Mesenchymal stem cell (in vitro differentiated cells and primary cell): ENCODE measurements around the gene NSL1.

Source experiments
- DNase-seq: peaks from one replicate; pipeline ENCODE4 v3.0.0-alpha.2; 2013
- H2AFZ ChIP-seq: one replicate; pipeline ENCODE4 v1.6.1; 2013; ENCODE audit warnings: low read depth, mild to moderate bottlenecking, control low read depth, inconsistent platforms, low read length, moderate library complexity
- H2AK5ac ChIP-seq: 2 replicates; pipeline ENCODE4 v1.6.1; 2013; ENCODE audit warnings: low read length, moderate library complexity, mild to moderate bottlenecking, inconsistent platforms; ENCODE audit not compliant: severe bottlenecking
- H2BK120ac ChIP-seq: one replicate; pipeline ENCODE4 v1.6.1; 2013; ENCODE audit warnings: low read depth, mild to moderate bottlenecking, inconsistent platforms, low read length, moderate library complexity
- H2BK12ac ChIP-seq, 2 experiments: one replicate each; pipeline ENCODE4 v1.6.1; 2013; ENCODE audit warnings: inconsistent platforms in 2 of 2, low read length in 2 of 2, mild to moderate bottlenecking in 2 of 2, moderate library complexity in 2 of 2, control low read depth in 1 of 2
- H2BK15ac ChIP-seq: one replicate; pipeline ENCODE4 v1.6.1; 2013; ENCODE audit warnings: mild to moderate bottlenecking, low read depth, inconsistent platforms; ENCODE audit not compliant: poor library complexity, severe bottlenecking
- H2BK5ac ChIP-seq: 2 replicates; pipeline ENCODE4 v1.6.1; 2013; ENCODE audit warnings: low read depth, mild to moderate bottlenecking, low read length, control low read depth, inconsistent platforms; ENCODE audit not compliant: poor library complexity, severe bottlenecking
- H3K14ac ChIP-seq, 2 experiments: one replicate each; pipeline ENCODE4 v1.6.1; 2013; ENCODE audit warnings: inconsistent platforms in 2 of 2, low read length in 2 of 2, control low read depth in 1 of 2, mild to moderate bottlenecking in 1 of 2, moderate library complexity in 1 of 2
- H3K18ac ChIP-seq, 2 experiments: one replicate each; pipeline ENCODE4 v1.6.1; 2013; ENCODE audit warnings: inconsistent platforms in 2 of 2, low read length in 2 of 2, control low read depth in 1 of 2, low read depth in 1 of 2, mild to moderate bottlenecking in 1 of 2
- H3K23ac ChIP-seq, 2 experiments: one replicate each; pipeline ENCODE4 v1.6.1; 2013; ENCODE audit warnings: inconsistent platforms in 2 of 2, low read length in 2 of 2, mild to moderate bottlenecking in 2 of 2, moderate library complexity in 2 of 2, control low read depth in 1 of 2
- H3K27ac ChIP-seq: 2 replicates; pipeline ENCODE4 v1.5.1; 2013; ENCODE audit warnings: mild to moderate bottlenecking, moderate library complexity, low read length, control low read depth, inconsistent platforms; ENCODE audit not compliant: poor library complexity, severe bottlenecking
- H3K27me3 ChIP-seq, 2 experiments: 2 replicates each; pipeline versions ENCODE4 v1.6.1 to v1.7.0; 2013; ENCODE audit warnings: low read length in 2 of 2, mild to moderate bottlenecking in 2 of 2, moderate library complexity in 2 of 2, control low read depth in 1 of 2, inconsistent platforms in 1 of 2; ENCODE audit not compliant: control insufficient read depth in 1 of 2, insufficient read depth in 1 of 2
- H3K36me3 ChIP-seq, 2 experiments: 2 replicates each; pipeline versions ENCODE4 v1.6.1 to v1.7.0; 2013; ENCODE audit warnings: low read length in 2 of 2, control low read depth in 1 of 2, inconsistent platforms in 1 of 2, low read depth in 1 of 2, mild to moderate bottlenecking in 1 of 2; ENCODE audit not compliant: insufficient read depth in 2 of 2, control insufficient read depth in 1 of 2
- H3K4ac ChIP-seq, 2 experiments: one replicate each; pipeline ENCODE4 v1.6.1; 2013; ENCODE audit warnings: inconsistent platforms in 2 of 2, low read length in 2 of 2, mild to moderate bottlenecking in 2 of 2, moderate library complexity in 2 of 2, control low read depth in 1 of 2, low read depth in 1 of 2
- H3K4me1 ChIP-seq: 2 replicates; pipeline ENCODE4 v1.6.1; 2013; ENCODE audit warnings: low read depth, low read length, control low read depth; ENCODE audit not compliant: control insufficient read depth, insufficient read depth
- H3K4me2 ChIP-seq: 2 replicates; pipeline ENCODE4 v1.6.1; 2013; ENCODE audit warnings: low read length, mild to moderate bottlenecking, inconsistent platforms; ENCODE audit not compliant: poor library complexity, severe bottlenecking
- H3K4me3 ChIP-seq, 2 experiments: 2 replicates each; pipeline versions ENCODE4 v1.5.1 to v1.7.0; 2013; ENCODE audit warnings: low read length in 2 of 2, mild to moderate bottlenecking in 2 of 2, control low read depth in 1 of 2, low read depth in 1 of 2; ENCODE audit not compliant: insufficient read depth in 1 of 2
- H3K79me1 ChIP-seq: replicated peaks from 2 replicates; pipeline ENCODE4 v1.6.1; 2013; ENCODE audit warnings: mild to moderate bottlenecking, control low read depth, low read length, inconsistent platforms; ENCODE audit not compliant: poor library complexity, severe bottlenecking
- H3K9ac ChIP-seq: 2 replicates; pipeline ENCODE4 v1.7.0; 2013; ENCODE audit warnings: mild to moderate bottlenecking, low read length, moderate library complexity
- H3K9me3 ChIP-seq: 2 replicates; pipeline ENCODE4 v1.7.0; 2013; ENCODE audit warnings: mild to moderate bottlenecking, low read length; ENCODE audit not compliant: control insufficient read depth
- H4K8ac ChIP-seq: one replicate; pipeline ENCODE4 v1.6.1; 2013; ENCODE audit warnings: inconsistent platforms, mild to moderate bottlenecking, low read length, moderate library complexity
- H4K91ac ChIP-seq: one replicate; pipeline ENCODE4 v1.6.1; 2013; ENCODE audit warnings: mild to moderate bottlenecking, low read length, inconsistent platforms
- WGBS: methylation state at CpG from one replicate; pipeline ENCODE4 v1.1.7; 2013; ENCODE audit warnings: mixed read lengths; 5-methylcytosine and 5-hydroxymethylcytosine counted together

Gene NSL1

GRCh38 chr1:212792396-212792908, 875 bp upstream of the NSL1 start:
- H3K23ac ChIP-seq = no peak overlapping the region
- H2BK12ac ChIP-seq = no peak overlapping the region
- peak overlapping the region; percentile 20 to 82 for H3K4ac ChIP-seq
- DNase-seq = no peak
- peak overlapping the region; percentile 76 for H2AFZ ChIP-seq
- peak overlapping the region; percentile 80 for H3K27ac ChIP-seq
- H3K36me3 ChIP-seq = peaks cover 0 to 22% of the 10 kb centered on the region in 2 experiments
- peaks cover 2% of the 10 kb centered on the region for H3K4me1 ChIP-seq
- peak overlapping the region; percentile 94 for H3K4me2 ChIP-seq
- no peak overlapping the region for H3K14ac ChIP-seq
- peak overlapping the region; percentile 91 to 100 for H3K4me3 ChIP-seq
- peaks cover 17% of the 10 kb centered on the region for H3K79me1 ChIP-seq
- WGBS = 24% methylated on average over 12 of the region's 16 CpGs
- H3K18ac ChIP-seq = peak overlapping the region in 1 of 2 experiments; percentile 57
- no peak overlapping the region for H4K91ac ChIP-seq
- H2BK120ac ChIP-seq = no peak overlapping the region
- no peak overlapping the region for H2AK5ac ChIP-seq
- H4K8ac ChIP-seq = no peak overlapping the region
- H3K27me3 ChIP-seq = no peaks in the 10 kb centered on the region
- no peak overlapping the region for H2BK5ac ChIP-seq
- H2BK15ac ChIP-seq = no peak overlapping the region
- H3K9ac ChIP-seq = peak overlapping the region; percentile 100
- no peaks in the 10 kb centered on the region for H3K9me3 ChIP-seq

- no peak overlapping the region for H2BK15ac ChIP-seq
- peaks cover 2% of the 10 kb centered on the region for H3K4me1 ChIP-seq
- peak overlapping the region; percentile 59 for H4K8ac ChIP-seq
- 0% methylated on average over 22 of the region's 22 CpGs for WGBS
- H3K14ac ChIP-seq = no peak overlapping the region
- no peak overlapping the region for H2BK12ac ChIP-seq
- H3K4me2 ChIP-seq = peak overlapping the region; percentile 57
- H3K18ac ChIP-seq = peak overlapping the region in 1 of 2 experiments; percentile 76
- H3K36me3 ChIP-seq = peaks cover 5 to 18% of the 10 kb centered on the region in 2 experiments
- no peak overlapping the region for H2BK120ac ChIP-seq
- peak overlapping the region; percentile 28 for H3K27ac ChIP-seq
- peak overlapping the region; percentile 95 for H2AFZ ChIP-seq
- no peak overlapping the region for H3K23ac ChIP-seq
- H2AK5ac ChIP-seq = no peak overlapping the region
- peak overlapping the region; percentile 91 to 100 for H3K4me3 ChIP-seq
- H3K79me1 ChIP-seq = peaks cover 18% of the 10 kb centered on the region
- peak overlapping the region; percentile 100 for H3K9ac ChIP-seq
- H2BK5ac ChIP-seq = no peak overlapping the region
- H3K27me3 ChIP-seq = no peaks in the 10 kb centered on the region
- no peaks in the 10 kb centered on the region for H3K9me3 ChIP-seq
- H4K91ac ChIP-seq = no peak overlapping the region
- H3K4ac ChIP-seq = peak overlapping the region in 1 of 2 experiments; percentile 86
- peak; percentile 87 for DNase-seq
These were observed 309 bp downstream of the NSL1 start for GRCh38 chr1:212791261-212791675.

- H3K9me3 ChIP-seq = no peaks in the 10 kb centered on the region
- H3K79me1 ChIP-seq = peaks cover 7% of the 10 kb centered on the region
- H4K91ac ChIP-seq = no peak overlapping the region
- H2BK15ac ChIP-seq = no peak overlapping the region
- no peak for DNase-seq
- H3K23ac ChIP-seq = no peak overlapping the region
- H3K4me2 ChIP-seq = no peak overlapping the region
- H2BK5ac ChIP-seq = no peak overlapping the region
- H2AK5ac ChIP-seq = no peak overlapping the region
- H3K36me3 ChIP-seq = peaks cover 5 to 55% of the 10 kb centered on the region in 2 experiments
- no peak overlapping the region for H3K9ac ChIP-seq
- H2AFZ ChIP-seq = no peak overlapping the region
- H4K8ac ChIP-seq = no peak overlapping the region
- H3K4ac ChIP-seq = no peak overlapping the region
- H3K27me3 ChIP-seq = no peaks in the 10 kb centered on the region
- no peak overlapping the region for H3K18ac ChIP-seq
- H2BK120ac ChIP-seq = no peak overlapping the region
- no peak overlapping the region for H2BK12ac ChIP-seq
- no peak overlapping the region for H3K27ac ChIP-seq
- no peak overlapping the region for H3K14ac ChIP-seq
- peaks cover 1% of the 10 kb centered on the region for H3K4me1 ChIP-seq
- no CpG with 5 or more reads among the region's 1 CpG for WGBS
- no peak overlapping the region for H3K4me3 ChIP-seq
These were observed 5.7 kb downstream of the NSL1 start for GRCh38 chr1:212785871-212786270.

- Histone ChIP-seq H3K27ac (no peak overlapping the region), H3K79me1 (peaks cover 7% of the 10 kb centered on the region), H3K4me3 (no peak overlapping the region), H2AFZ (no peak overlapping the region), H2BK12ac (no peak overlapping the region), H4K91ac (no peak overlapping the region), H3K4ac (no peak overlapping the region), H3K27me3 (no peaks in the 10 kb centered on the region), H2AK5ac (no peak overlapping the region), H2BK120ac (no peak overlapping the region), H3K18ac (no peak overlapping the region), H3K23ac (no peak overlapping the region), H3K9ac (no peak overlapping the region), H3K4me1 (no peaks in the 10 kb centered on the region), H3K9me3 (no peaks in the 10 kb centered on the region), H3K36me3 (peaks cover 5 to 58% of the 10 kb centered on the region in 2 experiments), H4K8ac (no peak overlapping the region), H2BK15ac (no peak overlapping the region), H3K4me2 (no peak overlapping the region), H2BK5ac (no peak overlapping the region), H3K14ac (no peak overlapping the region)
- WGBS = no CpG with 5 or more reads among the region's 1 CpG
- DNase-seq = no peak
These were observed 7.6 kb downstream of the NSL1 start for GRCh38 chr1:212783976-212784375.
